GM23338 (cell line): ENCODE data around the gene CAPS. TPM values are rescaled to one million over a fixed set of nuclear protein-coding genes. Genes with fewer than 3 reads are reported as not detected.

Source experiments
- ATAC-seq: fragments of 200-7000 bp; cut with Tn5 transposase; 3 replicates; pipeline ENCODE4 v1.9.1; 2020
- DNase-seq: peaks from one replicate; pipeline ENCODE4 v3.0.0-alpha.2; 2015; ENCODE audit warnings: low spot score
- H2AFZ ChIP-seq: fragments of 200-600 bp; sonication (generic); 2 replicates; pipeline ENCODE4 v1.8.0; 2016; ENCODE audit warnings: antibody characterized with exemption, mild to moderate bottlenecking, moderate library complexity
- H3F3A ChIP-seq: fragments of 200-600 bp; sonication (generic); replicated peaks from 2 replicates; pipeline ENCODE4 v1.8.0; 2017; ENCODE audit warnings: antibody characterized with exemption, mixed run types, low read depth
- H3K27ac ChIP-seq: fragments of 200-600 bp; sonication (generic); 2 replicates; pipeline ENCODE4 v1.6.1; 2016; ENCODE audit warnings: low read depth
- H3K27me3 ChIP-seq: fragments of 200-600 bp; sonication (generic); 2 replicates; pipeline ENCODE4 v1.8.0; 2016; ENCODE audit warnings: mild to moderate bottlenecking, mixed run types, moderate library complexity; ENCODE audit not compliant: insufficient read depth
- H3K36me3 ChIP-seq: fragments of 200-600 bp; sonication (generic); 2 replicates; pipeline ENCODE4 v1.8.0; 2016; ENCODE audit warnings: mild to moderate bottlenecking; ENCODE audit not compliant: insufficient read depth
- H3K4me1 ChIP-seq: fragments of 200-600 bp; sonication (generic); 2 replicates; pipeline ENCODE4 v1.8.0; 2016; ENCODE audit warnings: mild to moderate bottlenecking, moderate library complexity; ENCODE audit not compliant: insufficient read depth
- H3K4me2 ChIP-seq: fragments of 200-600 bp; sonication (generic); 2 replicates; pipeline ENCODE4 v1.7.1; 2017; ENCODE audit warnings: mixed run types
- H3K4me3 ChIP-seq: fragments of 200-600 bp; sonication (generic); 2 replicates; pipeline ENCODE4 v1.6.1; 2016; ENCODE audit warnings: mixed run types
- H3K79me2 ChIP-seq: fragments of 200-600 bp; sonication (generic); replicated peaks from 2 replicates; pipeline ENCODE4 v1.8.0; 2017; ENCODE audit warnings: mild to moderate bottlenecking; ENCODE audit not compliant: insufficient read depth
- H3K9me2 ChIP-seq: fragments of 200-600 bp; sonication (generic); 2 replicates; pipeline ENCODE4 v1.8.0; 2017; ENCODE audit not compliant: insufficient read depth
- H4K20me1 ChIP-seq: fragments of 200-600 bp; sonication (generic); replicated peaks from 2 replicates; pipeline ENCODE4 v1.8.0; 2017; ENCODE audit warnings: mild to moderate bottlenecking; ENCODE audit not compliant: insufficient read depth
- H3K27ac Mint-ChIP-seq: 2 replicates; pipeline ENCODE4 v1.8.0; 2020; ENCODE audit warnings: inconsistent platforms, mild to moderate bottlenecking, moderate library complexity, mixed read lengths
- H3K27me3 Mint-ChIP-seq: 3 replicates; pipeline ENCODE4 v1.8.0; 2022; ENCODE audit warnings: low read depth, mild to moderate bottlenecking, moderate library complexity, mixed read lengths, inconsistent platforms; ENCODE audit not compliant: insufficient read depth, poor library complexity
- H3K36me3 Mint-ChIP-seq: 3 replicates; pipeline ENCODE4 v1.8.0; 2021; ENCODE audit warnings: low read depth, mild to moderate bottlenecking, inconsistent platforms, moderate library complexity, mixed read lengths
- H3K4me1 Mint-ChIP-seq: 3 replicates; pipeline ENCODE4 v1.8.0; 2020; ENCODE audit warnings: mild to moderate bottlenecking, inconsistent platforms, mixed read lengths
- H3K4me3 Mint-ChIP-seq: 3 replicates; pipeline ENCODE4 v1.8.0; 2021; ENCODE audit warnings: moderate library complexity, mild to moderate bottlenecking, inconsistent platforms, mixed read lengths
- H3K9me3 Mint-ChIP-seq: 3 replicates; pipeline ENCODE4 v1.8.0; 2020; ENCODE audit warnings: moderate library complexity, mild to moderate bottlenecking, inconsistent platforms, mixed read lengths
- EZH2 ChIP-seq: fragments of 200-600 bp; sonication (generic); IDR thresholded peaks from one replicate; pipeline ENCODE4 v1.8.0; 2017; ENCODE audit warnings: antibody characterized with exemption, mild to moderate bottlenecking, low read depth; ENCODE audit not compliant: unreplicated experiment
- EZH2phosphoT487 ChIP-seq: fragments of 200-600 bp; sonication (generic); IDR thresholded peaks from one replicate; pipeline ENCODE4 v1.8.1; 2018; ENCODE audit warnings: antibody characterized with exemption; ENCODE audit not compliant: unreplicated experiment
- NANOG ChIP-seq: IDR thresholded peaks from 2 replicates; pipeline ENCODE4 v1.6.1; 2016; ENCODE audit warnings: antibody characterized with exemption, borderline replicate concordance
- POLR2AphosphoS5 ChIP-seq: IDR thresholded peaks from 2 replicates; pipeline ENCODE4 v1.6.1; 2016; ENCODE audit warnings: antibody characterized with exemption, low read depth
- STAT1 ChIP-seq: IDR thresholded peaks from one replicate; pipeline ENCODE4 v1.6.1; 2016; ENCODE audit warnings: antibody characterized with exemption; ENCODE audit not compliant: unreplicated experiment
- polyA plus RNA-seq: library from polyadenylated mRNA; unstranded; fragments of >200 nt; fragmentation: Nextera tagmentation; extraction: Ambion mirVana; gene quantifications from 2 replicates; pipeline ENCODE4 v1.2.1, GENCODE V29; 2016
- total RNA-seq: library from RNA; depleted of rRNA; stranded (reverse); fragments of >200 nt; shearing (Covaris generic); gene quantifications from 2 replicates; pipeline ENCODE4 v1.2.3, GENCODE V29; 2014
- TF ChIP-seq, protein P1 (sequence below): IDR thresholded peaks from 2 replicates; pipeline ENCODE4 v1.6.1; 2016; ENCODE audit warnings: antibody characterized with exemption
- TF ChIP-seq, protein P2 (sequence below): IDR thresholded peaks from one replicate; pipeline ENCODE4 v1.6.1; 2018; ENCODE audit warnings: antibody characterized with exemption; ENCODE audit not compliant: unreplicated experiment
- TF ChIP-seq, protein P3 (sequence below): fragments of 250-450 bp; sonication (Bioruptor Pico); IDR thresholded peaks from 2 replicates; pipeline ENCODE4 v1.5.0; 2020; ENCODE audit warnings: mild to moderate bottlenecking, moderate library complexity

The CAPS gene
- total and polyA plus RNA-seq, 2 experiments from 2014 or later: 1.5 to 3.2 TPM

DNA sequence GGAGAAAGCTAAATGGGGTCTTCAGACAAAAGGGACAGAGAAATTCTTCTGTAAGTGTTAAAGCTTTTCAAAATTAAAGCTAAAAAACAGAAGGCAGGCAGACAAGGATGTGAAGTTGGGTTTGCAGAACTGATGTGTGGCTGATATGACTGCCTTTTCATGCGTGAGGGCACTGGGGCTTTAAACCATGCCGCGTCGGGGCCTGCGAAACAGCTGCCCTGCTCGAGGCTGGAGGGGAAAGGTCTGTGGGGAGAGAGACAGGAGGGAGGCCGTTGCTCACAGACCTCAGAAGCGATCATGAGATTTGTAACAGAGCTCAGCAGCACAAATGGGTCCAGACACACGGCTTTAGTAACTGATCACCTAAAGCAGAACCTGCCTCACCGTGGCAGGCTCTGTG is 23.5 kb downstream of the CAPS start:
- Histone ChIP-seq H3K36me3 (peaks cover 8% of the 10 kb centered on the region; the same call in 1 of the 2 replicates), H3K4me3 (no peak overlapping the region), H3K4me2 (no peak overlapping the region), H3K9me2 (no peaks in the 10 kb centered on the region), H3K4me1 (no peaks in the 10 kb centered on the region), H3K79me2 (peaks cover 57% of the 10 kb centered on the region), H3F3A (no peaks in the 10 kb centered on the region), H3K27ac (no peak overlapping the region), H2AFZ (no peak overlapping the region), H4K20me1 (peaks cover 32% of the 10 kb centered on the region), H3K27me3 (no peaks in the 10 kb centered on the region)
- peaks cover 5% of the 10 kb centered on the region; the same call in 1 of the 3 replicates for H3K4me1 Mint-ChIP-seq
- DNase-seq (no peak), ATAC-seq (no peak)
- H3K9me3 Mint-ChIP-seq: no peaks in the 10 kb centered on the region
- H3K4me3 Mint-ChIP-seq: no peak overlapping the region
- peaks cover 43% of the 10 kb centered on the region for H3K36me3 Mint-ChIP-seq
- H3K27ac Mint-ChIP-seq: no peak overlapping the region
- TF ChIP-seq POLR2AphosphoS5: no peak
- TF ChIP-seq EZH2phosphoT487: no peak
- TF ChIP-seq EZH2: no peak
- TF ChIP-seq STAT1: no peak
- TF ChIP-seq, protein P1, sequence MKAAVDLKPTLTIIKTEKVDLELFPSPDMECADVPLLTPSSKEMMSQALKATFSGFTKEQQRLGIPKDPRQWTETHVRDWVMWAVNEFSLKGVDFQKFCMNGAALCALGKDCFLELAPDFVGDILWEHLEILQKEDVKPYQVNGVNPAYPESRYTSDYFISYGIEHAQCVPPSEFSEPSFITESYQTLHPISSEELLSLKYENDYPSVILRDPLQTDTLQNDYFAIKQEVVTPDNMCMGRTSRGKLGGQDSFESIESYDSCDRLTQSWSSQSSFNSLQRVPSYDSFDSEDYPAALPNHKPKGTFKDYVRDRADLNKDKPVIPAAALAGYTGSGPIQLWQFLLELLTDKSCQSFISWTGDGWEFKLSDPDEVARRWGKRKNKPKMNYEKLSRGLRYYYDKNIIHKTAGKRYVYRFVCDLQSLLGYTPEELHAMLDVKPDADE: no peak
- no peak for TF ChIP-seq NANOG
- TF ChIP-seq, protein P2, sequence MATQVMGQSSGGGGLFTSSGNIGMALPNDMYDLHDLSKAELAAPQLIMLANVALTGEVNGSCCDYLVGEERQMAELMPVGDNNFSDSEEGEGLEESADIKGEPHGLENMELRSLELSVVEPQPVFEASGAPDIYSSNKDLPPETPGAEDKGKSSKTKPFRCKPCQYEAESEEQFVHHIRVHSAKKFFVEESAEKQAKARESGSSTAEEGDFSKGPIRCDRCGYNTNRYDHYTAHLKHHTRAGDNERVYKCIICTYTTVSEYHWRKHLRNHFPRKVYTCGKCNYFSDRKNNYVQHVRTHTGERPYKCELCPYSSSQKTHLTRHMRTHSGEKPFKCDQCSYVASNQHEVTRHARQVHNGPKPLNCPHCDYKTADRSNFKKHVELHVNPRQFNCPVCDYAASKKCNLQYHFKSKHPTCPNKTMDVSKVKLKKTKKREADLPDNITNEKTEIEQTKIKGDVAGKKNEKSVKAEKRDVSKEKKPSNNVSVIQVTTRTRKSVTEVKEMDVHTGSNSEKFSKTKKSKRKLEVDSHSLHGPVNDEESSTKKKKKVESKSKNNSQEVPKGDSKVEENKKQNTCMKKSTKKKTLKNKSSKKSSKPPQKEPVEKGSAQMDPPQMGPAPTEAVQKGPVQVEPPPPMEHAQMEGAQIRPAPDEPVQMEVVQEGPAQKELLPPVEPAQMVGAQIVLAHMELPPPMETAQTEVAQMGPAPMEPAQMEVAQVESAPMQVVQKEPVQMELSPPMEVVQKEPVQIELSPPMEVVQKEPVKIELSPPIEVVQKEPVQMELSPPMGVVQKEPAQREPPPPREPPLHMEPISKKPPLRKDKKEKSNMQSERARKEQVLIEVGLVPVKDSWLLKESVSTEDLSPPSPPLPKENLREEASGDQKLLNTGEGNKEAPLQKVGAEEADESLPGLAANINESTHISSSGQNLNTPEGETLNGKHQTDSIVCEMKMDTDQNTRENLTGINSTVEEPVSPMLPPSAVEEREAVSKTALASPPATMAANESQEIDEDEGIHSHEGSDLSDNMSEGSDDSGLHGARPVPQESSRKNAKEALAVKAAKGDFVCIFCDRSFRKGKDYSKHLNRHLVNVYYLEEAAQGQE: no peak
- TF ChIP-seq, protein P3, sequence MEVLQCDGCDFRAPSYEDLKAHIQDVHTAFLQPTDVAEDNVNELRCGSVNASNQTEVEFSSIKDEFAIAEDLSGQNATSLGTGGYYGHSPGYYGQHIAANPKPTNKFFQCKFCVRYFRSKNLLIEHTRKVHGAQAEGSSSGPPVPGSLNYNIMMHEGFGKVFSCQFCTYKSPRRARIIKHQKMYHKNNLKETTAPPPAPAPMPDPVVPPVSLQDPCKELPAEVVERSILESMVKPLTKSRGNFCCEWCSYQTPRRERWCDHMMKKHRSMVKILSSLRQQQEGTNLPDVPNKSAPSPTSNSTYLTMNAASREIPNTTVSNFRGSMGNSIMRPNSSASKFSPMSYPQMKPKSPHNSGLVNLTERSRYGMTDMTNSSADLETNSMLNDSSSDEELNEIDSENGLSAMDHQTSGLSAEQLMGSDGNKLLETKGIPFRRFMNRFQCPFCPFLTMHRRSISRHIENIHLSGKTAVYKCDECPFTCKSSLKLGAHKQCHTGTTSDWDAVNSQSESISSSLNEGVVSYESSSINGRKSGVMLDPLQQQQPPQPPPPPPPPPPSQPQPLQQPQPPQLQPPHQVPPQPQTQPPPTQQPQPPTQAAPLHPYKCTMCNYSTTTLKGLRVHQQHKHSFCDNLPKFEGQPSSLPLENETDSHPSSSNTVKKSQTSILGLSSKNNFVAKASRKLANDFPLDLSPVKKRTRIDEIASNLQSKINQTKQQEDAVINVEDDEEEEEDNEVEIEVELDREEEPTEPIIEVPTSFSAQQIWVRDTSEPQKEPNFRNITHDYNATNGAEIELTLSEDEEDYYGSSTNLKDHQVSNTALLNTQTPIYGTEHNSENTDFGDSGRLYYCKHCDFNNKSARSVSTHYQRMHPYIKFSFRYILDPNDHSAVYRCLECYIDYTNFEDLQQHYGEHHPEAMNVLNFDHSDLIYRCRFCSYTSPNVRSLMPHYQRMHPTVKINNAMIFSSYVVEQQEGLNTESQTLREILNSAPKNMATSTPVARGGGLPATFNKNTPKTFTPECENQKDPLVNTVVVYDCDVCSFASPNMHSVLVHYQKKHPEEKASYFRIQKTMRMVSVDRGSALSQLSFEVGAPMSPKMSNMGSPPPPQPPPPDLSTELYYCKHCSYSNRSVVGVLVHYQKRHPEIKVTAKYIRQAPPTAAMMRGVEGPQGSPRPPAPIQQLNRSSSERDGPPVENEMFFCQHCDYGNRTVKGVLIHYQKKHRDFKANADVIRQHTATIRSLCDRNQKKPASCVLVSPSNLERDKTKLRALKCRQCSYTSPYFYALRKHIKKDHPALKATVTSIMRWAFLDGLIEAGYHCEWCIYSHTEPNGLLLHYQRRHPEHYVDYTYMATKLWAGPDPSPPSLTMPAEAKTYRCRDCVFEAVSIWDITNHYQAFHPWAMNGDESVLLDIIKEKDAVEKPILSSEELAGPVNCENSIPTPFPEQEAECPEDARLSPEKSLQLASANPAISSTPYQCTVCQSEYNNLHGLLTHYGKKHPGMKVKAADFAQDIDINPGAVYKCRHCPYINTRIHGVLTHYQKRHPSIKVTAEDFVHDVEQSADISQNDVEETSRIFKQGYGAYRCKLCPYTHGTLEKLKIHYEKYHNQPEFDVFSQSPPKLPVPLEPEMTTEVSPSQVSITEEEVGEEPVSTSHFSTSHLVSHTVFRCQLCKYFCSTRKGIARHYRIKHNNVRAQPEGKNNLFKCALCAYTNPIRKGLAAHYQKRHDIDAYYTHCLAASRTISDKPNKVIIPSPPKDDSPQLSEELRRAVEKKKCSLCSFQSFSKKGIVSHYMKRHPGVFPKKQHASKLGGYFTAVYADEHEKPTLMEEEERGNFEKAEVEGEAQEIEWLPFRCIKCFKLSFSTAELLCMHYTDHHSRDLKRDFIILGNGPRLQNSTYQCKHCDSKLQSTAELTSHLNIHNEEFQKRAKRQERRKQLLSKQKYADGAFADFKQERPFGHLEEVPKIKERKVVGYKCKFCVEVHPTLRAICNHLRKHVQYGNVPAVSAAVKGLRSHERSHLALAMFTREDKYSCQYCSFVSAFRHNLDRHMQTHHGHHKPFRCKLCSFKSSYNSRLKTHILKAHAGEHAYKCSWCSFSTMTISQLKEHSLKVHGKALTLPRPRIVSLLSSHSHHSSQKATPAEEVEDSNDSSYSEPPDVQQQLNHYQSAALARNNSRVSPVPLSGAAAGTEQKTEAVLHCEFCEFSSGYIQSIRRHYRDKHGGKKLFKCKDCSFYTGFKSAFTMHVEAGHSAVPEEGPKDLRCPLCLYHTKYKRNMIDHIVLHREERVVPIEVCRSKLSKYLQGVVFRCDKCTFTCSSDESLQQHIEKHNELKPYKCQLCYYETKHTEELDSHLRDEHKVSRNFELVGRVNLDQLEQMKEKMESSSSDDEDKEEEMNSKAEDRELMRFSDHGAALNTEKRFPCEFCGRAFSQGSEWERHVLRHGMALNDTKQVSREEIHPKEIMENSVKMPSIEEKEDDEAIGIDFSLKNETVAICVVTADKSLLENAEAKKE: no peak
- peaks cover 16% of the 10 kb centered on the region for H3K27me3 Mint-ChIP-seq
